Keratinocyte (primary cell): ENCODE data around the gene TRPM3.

Source experiments
- CTCF ChIP-seq, 3 experiments: IDR thresholded peaks in 1 of 3; conservative IDR thresholded peaks in 1 of 3; optimal IDR thresholded peaks in 1 of 3; 2 replicates in 2 of 3; 3 replicates in 1 of 3; pipeline versions ENCODE3 to v1.5.1; 2011; ENCODE audit warnings: low read length in 3 of 3, mild to moderate bottlenecking in 3 of 3, moderate library complexity in 2 of 3, control low read depth in 1 of 3, inconsistent platforms in 1 of 3; ENCODE audit not compliant: insufficient read depth in 2 of 3; ENCODE audit errors: extremely low read depth in 1 of 3
- EZH2 ChIP-seq: IDR thresholded peaks from one replicate; pipeline ENCODE4 v1.6.1; 2012; ENCODE audit warnings: inconsistent platforms, mild to moderate bottlenecking, low read length, moderate library complexity

- TF ChIP-seq CTCF (optimal IDR thresholded peaks at IDR 0.05 in 1 of 3, IDR thresholded peaks at IDR 0.05 in 1 of 3, conservative IDR thresholded peaks at IDR 0.05 in 1 of 3; ENCODE audit: extremely low read depth in 1 of 3, insufficient read depth in 2 of 3, low read length in 3 of 3) (no peak), EZH2 (no peak)
Observed at GRCh38 chr9:70587201-70587600, 534.2 kb downstream of the TRPM3 start.
